Peyer's patch (tissue), 4 donors: ENCODE data around the gene OSBPL3.

ENCODE experiments used
- CTCF ChIP-seq, 6 experiments: fragments of 450-650 bp in 4 of 6; fragments of 200-600 bp in 2 of 6; sonication (generic) in 1 of 6; IDR thresholded peaks; one replicate each; pipeline ENCODE4 v1.5.1; 2017 to 2019; ENCODE audit warnings: antibody characterized with exemption in 6 of 6, mild to moderate bottlenecking in 3 of 6, moderate library complexity in 1 of 6
- POLR2A ChIP-seq, 2 donors: fragments of 450-650 bp; IDR thresholded peaks; one replicate each; pipeline ENCODE4 v1.5.1; 2017; ENCODE audit warnings: antibody characterized with exemption in 2 of 2, mild to moderate bottlenecking in 2 of 2, moderate library complexity in 2 of 2

GRCh38 chr7:24959735-24960485 is 20.1 kb downstream of the OSBPL3 start:
- TF ChIP-seq POLR2A (IDR thresholded peaks at IDR 0.05) (no peak), CTCF (IDR thresholded peaks at IDR 0.05) (no peak)
